ENCODE data around the gene RAB21.

GRCh38 chr12:71786829-71787228, 32.2 kb downstream of the RAB21 start:
- TF ChIP-seq CTCF (IDR thresholded peaks at IDR 0.05) (no peak), POLR2AphosphoS5 (IDR thresholded peaks at IDR 0.05) (peak; percentile 86), POLR2A (IDR thresholded peaks at IDR 0.05) (no peak)
